Bronchial epithelial cell (primary cell): Measurements from ENCODE around the gene DNAJB1. TPM values are rescaled to one million over a fixed set of nuclear protein-coding genes. Genes with fewer than 3 reads are reported as not detected.
A peak's percentile ranks its signal among the peaks of the same experiment; 100 is the strongest.

ENCODE experiments used
- DNase-seq: peaks from one replicate; pipeline ENCODE4 v3.0.0-alpha.2; 2010; ENCODE audit warnings: low read depth
- FAIRE-seq: peaks from 2 replicates; lab custom pipeline; 2011; peaks lifted over from hg19 to GRCh38; lab: Jason Lieb, UNC
- H3K27me3 ChIP-seq: 2 replicates; pipeline ENCODE4 v1.5.1; 2011; ENCODE audit warnings: low read length; ENCODE audit not compliant: control insufficient read depth, insufficient read depth
- H3K36me3 ChIP-seq: 2 replicates; pipeline ENCODE4 v1.5.1; 2011; ENCODE audit warnings: low read length; ENCODE audit not compliant: control insufficient read depth, insufficient read depth
- H3K4me3 ChIP-seq: 2 replicates; pipeline ENCODE4 v1.5.1; 2011; ENCODE audit warnings: mild to moderate bottlenecking, low read depth, low read length, control low read depth
- total RNA-seq: library from RNA; depleted of rRNA; stranded (reverse); fragments of >200 nt; gene quantifications from 2 replicates; pipeline ENCODE4 v1.2.1, GENCODE V29; 2014
- TF ChIP-seq, protein P1 (sequence below): IDR thresholded peaks from 2 replicates; pipeline ENCODE4 v1.5.1; 2011; ENCODE audit warnings: mild to moderate bottlenecking, moderate library complexity, low read length, control low read depth, inconsistent platforms; ENCODE audit not compliant: insufficient read depth, severe bottlenecking

The DNAJB1 gene
- total RNA-seq, 1 donor from 2014 or later = 58.4 TPM

DNA sequence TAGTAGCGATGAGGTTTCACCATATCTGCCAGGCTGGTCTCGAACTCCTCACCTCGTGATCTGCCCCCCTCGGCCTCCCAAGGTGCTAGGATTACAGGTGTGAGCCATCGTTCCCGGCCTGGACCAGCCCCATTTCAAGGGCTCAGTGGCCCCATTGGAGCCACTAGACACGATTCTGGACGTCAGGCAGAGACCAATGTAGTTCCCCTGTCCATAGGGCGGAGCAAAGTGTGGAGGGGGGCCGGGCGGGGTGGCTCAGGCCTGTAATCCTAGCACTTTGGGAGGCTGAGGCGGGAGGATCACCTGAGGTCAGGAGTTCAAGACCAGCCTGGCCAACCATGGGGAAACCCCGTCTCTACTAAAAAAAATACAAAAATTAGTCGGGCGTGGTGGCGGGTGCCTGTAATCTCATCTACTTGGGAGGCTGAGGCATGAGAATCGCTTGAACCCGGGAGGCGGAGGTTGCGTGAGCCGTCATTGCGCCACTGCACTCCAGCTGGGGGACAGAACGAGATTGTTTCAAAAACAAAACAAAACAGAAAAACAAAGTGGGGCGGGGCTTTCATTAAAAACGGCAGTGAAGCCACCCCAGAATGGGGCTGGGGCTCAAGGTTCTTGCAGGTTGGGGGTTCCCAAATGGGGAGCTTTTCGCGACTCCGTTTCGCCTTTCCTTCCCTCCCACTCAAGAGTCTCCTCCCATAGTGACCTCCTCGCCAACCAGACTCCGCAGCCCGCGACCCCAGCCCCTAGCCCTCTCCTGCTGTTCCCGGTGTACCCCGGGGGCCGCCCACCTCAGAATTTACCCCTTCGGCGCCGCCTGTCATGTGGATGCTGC lies 10.4 kb upstream of the DNAJB1 start:
- H3K36me3 ChIP-seq = no peaks in the 10 kb centered on the region
- no peak for FAIRE-seq

DNA sequence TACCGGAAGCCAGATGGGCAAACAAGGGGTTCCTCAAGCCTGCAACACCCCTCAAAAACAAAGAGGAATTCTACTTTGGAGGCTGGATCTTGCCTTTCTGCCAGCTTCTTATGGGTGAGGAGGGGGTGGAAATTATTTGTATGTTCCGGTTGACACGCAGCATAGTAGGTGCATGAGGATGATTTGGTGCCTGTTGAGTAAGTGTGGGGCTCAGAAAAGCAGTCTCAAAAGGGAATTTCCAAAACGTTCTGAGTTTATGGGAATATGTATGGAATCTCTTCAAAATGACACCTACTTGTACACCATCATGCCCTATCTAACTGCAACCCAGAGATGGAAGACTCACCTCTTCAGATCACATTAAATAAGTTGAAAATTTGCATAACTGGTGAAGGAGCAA lies 8.2 kb upstream of the DNAJB1 start:
- H3K4me3 ChIP-seq = no peak overlapping the region
- no peaks in the 10 kb centered on the region for H3K36me3 ChIP-seq
- DNase-seq (peak; percentile 63), FAIRE-seq (no peak)
- H3K27me3 ChIP-seq = no peaks in the 10 kb centered on the region
- TF ChIP-seq, protein P1, sequence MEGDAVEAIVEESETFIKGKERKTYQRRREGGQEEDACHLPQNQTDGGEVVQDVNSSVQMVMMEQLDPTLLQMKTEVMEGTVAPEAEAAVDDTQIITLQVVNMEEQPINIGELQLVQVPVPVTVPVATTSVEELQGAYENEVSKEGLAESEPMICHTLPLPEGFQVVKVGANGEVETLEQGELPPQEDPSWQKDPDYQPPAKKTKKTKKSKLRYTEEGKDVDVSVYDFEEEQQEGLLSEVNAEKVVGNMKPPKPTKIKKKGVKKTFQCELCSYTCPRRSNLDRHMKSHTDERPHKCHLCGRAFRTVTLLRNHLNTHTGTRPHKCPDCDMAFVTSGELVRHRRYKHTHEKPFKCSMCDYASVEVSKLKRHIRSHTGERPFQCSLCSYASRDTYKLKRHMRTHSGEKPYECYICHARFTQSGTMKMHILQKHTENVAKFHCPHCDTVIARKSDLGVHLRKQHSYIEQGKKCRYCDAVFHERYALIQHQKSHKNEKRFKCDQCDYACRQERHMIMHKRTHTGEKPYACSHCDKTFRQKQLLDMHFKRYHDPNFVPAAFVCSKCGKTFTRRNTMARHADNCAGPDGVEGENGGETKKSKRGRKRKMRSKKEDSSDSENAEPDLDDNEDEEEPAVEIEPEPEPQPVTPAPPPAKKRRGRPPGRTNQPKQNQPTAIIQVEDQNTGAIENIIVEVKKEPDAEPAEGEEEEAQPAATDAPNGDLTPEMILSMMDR = no peak

More for the DNA sequence above, 10.4 kb upstream of the DNAJB1 start:
- TF ChIP-seq, protein P1 = no peak
- H3K27me3 ChIP-seq = no peaks in the 10 kb centered on the region
- peak overlapping the region; percentile 45 for H3K4me3 ChIP-seq
- DNase-seq = no peak

DNA sequence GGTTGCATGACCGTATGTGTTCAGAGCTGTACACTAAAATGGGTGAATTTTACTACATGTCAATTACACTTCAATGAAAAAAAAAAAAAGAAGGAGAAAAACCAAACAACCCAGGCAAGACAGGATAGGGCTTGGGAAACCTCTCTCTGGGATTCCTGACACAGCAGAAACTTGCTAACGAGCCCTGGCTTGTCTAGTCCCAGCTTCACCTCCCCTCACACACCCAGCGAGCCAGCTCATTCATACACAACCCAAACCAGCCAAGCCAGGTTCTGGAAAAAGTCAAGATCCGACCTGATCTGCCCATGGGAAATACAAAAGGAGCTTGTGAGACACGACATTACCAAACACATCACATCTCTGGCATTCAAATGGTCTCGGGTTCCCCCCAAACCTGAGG lies 7.5 kb upstream of the DNAJB1 start:
- H3K27me3 ChIP-seq = no peaks in the 10 kb centered on the region
- peak; percentile 99 for DNase-seq
- no peak overlapping the region for H3K4me3 ChIP-seq
- H3K36me3 ChIP-seq = no peaks in the 10 kb centered on the region
- peak; percentile 98 for FAIRE-seq
- TF ChIP-seq, protein P1 = no peak

DNA sequence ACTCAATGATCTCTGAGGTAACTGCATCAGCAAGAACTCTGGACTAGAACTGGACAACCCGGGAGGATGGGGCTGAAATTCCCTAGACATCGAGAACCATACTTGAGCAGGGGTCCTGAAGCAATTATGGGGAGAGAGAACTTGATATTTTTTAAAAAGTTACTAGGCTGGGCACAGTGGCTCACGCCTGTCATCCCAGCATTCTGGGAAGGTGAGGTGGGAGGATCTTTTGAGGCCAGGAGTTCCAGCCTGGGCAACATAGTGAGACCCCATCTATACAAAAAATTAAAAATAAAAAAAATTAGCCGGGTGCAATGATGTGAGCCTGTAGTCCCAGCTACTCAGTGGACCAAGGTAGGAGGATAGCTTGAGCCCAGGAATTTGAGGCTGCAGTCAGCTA lies 2.3 kb upstream of the DNAJB1 start:
- peaks cover 13% of the 10 kb centered on the region for H3K36me3 ChIP-seq
- no peak overlapping the region for H3K4me3 ChIP-seq
- FAIRE-seq = no peak
- TF ChIP-seq, protein P1 = no peak
- DNase-seq = no peak
- H3K27me3 ChIP-seq = no peaks in the 10 kb centered on the region

DNA sequence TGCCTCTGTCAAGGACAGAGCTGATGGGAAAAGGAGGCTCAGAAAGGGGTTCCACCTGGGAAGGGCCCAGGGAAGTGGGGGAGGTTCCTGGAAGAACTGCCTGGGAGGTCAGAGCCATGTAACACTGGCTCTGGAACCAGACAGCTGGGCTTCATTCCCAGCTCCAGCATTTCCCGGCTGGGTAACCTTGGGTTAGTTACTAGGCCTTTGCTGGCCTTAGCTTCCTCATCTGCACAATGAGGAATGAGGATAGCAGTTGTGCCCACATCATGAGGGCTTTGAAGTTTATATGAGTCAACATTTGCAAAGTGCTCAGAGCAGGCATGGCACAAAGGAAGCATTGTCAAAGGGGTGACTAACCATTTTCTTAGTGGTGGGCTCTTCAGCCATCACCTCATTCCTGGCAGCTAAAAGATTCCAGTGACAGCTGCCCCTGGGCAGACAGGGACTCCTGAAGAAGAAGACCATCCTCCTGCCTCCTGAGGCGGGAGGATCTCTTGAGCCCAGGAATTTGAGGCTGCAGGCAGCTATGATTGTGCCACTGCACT lies 1.7 kb upstream of the DNAJB1 start:
- FAIRE-seq (no peak), DNase-seq (peak; percentile 93)
- peaks cover 20% of the 10 kb centered on the region for H3K36me3 ChIP-seq
- TF ChIP-seq, protein P1 = no peak
- no peak overlapping the region for H3K4me3 ChIP-seq
- H3K27me3 ChIP-seq = no peaks in the 10 kb centered on the region
